ENCODE results near the gene TFEB. TPM values are rescaled to one million over a fixed set of nuclear protein-coding genes. Genes with fewer than 3 reads are reported as not detected.

TFEB gene
- total RNA-seq = 3.0 and 5.2 TPM in 2 replicates

- peak within 1 kb of the TSS; percentile 76 for H3K4me3 ChIP-seq (ENCODE audit: low read depth, low read length)
- TF ChIP-seq CTCF (IDR thresholded peaks at IDR 0.05; ENCODE audit: insufficient read depth, low read depth, low read length) = peak; percentile 79
- DNase-seq (ENCODE audit: low read depth) = peak; percentile 90
These were observed at the start of gene TFEB for GRCh38 chr6:41735427-41736185. TSS of gene TFEB (minus strand) at chr6:41735608. CDS start at chr6:41691213, 44,395 bp downstream.

- no peak for TF ChIP-seq CTCF (IDR thresholded peaks at IDR 0.05; ENCODE audit: insufficient read depth, low read depth, low read length)
- DNase-seq (ENCODE audit: low read depth) = no peak
- no peak overlapping the region for H3K4me3 ChIP-seq (ENCODE audit: low read depth, low read length)
These were observed 49.3 kb upstream of the TFEB start for GRCh38 chr6:41784581-41785171.

DNA sequence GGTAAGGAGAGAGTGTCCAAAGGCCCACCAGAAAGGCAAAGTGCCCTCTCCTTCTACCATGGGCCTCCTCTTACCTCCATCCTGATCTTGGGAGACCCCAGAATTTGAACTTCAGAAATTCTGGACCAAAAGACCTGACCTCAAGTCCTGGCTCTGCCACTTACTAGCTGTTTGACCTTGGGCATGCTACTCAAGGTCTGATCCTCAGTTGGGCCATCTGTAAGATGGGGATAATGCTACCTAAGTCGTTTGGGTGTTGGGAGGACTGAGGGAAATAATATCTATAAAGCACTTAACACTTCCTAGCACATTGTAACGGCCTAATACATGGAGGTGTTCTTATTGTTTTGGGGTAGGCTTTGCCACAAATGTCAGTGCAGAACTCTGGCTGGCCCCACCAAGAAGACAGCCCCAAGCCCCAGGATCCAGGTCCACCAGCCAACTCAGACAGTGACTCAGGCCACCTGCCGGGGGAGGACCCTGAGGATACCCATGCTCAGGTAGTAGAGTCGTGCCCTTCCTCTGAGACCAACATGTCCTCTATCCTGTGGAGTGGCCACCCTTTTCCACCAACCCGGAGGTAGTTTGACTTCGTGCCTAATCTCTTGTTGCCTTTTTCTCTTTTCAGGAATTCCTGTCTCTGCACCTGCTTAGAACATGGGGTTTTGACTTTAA, 47.8 kb upstream of the TFEB start:
- H3K4me3 ChIP-seq (ENCODE audit: low read depth, low read length) = no peak overlapping the region
- TF ChIP-seq CTCF (IDR thresholded peaks at IDR 0.05; ENCODE audit: insufficient read depth, low read depth, low read length) = no peak
- DNase-seq (ENCODE audit: low read depth) = no peak

DNA sequence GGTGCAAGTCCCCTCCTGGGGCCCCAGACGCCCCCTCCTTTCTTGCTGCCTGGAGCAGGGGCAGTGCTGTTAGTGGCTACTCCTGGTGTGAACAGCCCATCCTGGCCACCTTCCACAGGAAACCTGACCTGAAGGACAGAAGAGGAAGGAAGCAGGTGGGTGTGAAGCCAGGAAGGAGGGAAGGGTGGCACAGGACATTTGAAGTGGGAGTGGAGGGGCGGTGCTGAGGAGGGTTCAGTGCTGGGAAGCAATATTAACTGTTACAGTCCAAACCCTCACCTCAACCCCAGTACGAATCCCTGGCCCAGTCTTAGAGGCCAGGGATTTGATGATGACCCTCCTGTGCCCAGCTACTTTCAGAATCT, 45.9 kb upstream of the TFEB start:
- H3K4me3 ChIP-seq (ENCODE audit: low read depth, low read length) = peak overlapping the region; percentile 78
- TF ChIP-seq CTCF (IDR thresholded peaks at IDR 0.05; ENCODE audit: insufficient read depth, low read depth, low read length) = no peak
- no peak for DNase-seq (ENCODE audit: low read depth)

- no peak for TF ChIP-seq CTCF (IDR thresholded peaks at IDR 0.05; ENCODE audit: insufficient read depth, low read depth, low read length)
- DNase-seq (ENCODE audit: low read depth) = peak; percentile 16
- peak within 1 kb of the TSS; percentile 78 for H3K4me3 ChIP-seq (ENCODE audit: low read depth, low read length)
These were observed 45.4 kb upstream of the TFEB start, which contains the start of gene PRICKLE4 for GRCh38 chr6:41780551-41781365. TSS of gene PRICKLE4 (plus strand) at chr6:41780782. CDS start at chr6:41783474, 2,692 bp downstream.

- peak; percentile 95 for DNase-seq (ENCODE audit: low read depth)
- peak; percentile 92 for TF ChIP-seq CTCF (IDR thresholded peaks at IDR 0.05; ENCODE audit: insufficient read depth, low read depth, low read length)
These were observed 44.6 kb upstream of the TFEB start, which contains the start of gene FRS3 for GRCh38 chr6:41779788-41780550. TSS of gene FRS3 (minus strand) at chr6:41779900. CDS start at chr6:41776987, 2,913 bp downstream.

More at GRCh38 chr6:41779788-41780550, 44.6 kb upstream of the TFEB start, which contains the start of gene FRS3:
- peak within 1 kb of the TSS; percentile 78 for H3K4me3 ChIP-seq (ENCODE audit: low read depth, low read length)

Measured in fibroblast of villous mesenchyme (primary cell).